VCaP (cell line): ENCODE measurements around the gene RHOT1.

Experiments used
- H3K27ac ChIP-seq: fragments of 450-650 bp; 2 replicates; pipeline ENCODE4 v1.5.1; 2017
- TF ChIP-seq, protein P1 (sequence below): fragments of 450-650 bp; conservative IDR thresholded peaks from 2 replicates; pipeline ENCODE4 v1.5.1; 2017; ENCODE audit warnings: mild to moderate bottlenecking, moderate library complexity

RHOT1 gene

DNA sequence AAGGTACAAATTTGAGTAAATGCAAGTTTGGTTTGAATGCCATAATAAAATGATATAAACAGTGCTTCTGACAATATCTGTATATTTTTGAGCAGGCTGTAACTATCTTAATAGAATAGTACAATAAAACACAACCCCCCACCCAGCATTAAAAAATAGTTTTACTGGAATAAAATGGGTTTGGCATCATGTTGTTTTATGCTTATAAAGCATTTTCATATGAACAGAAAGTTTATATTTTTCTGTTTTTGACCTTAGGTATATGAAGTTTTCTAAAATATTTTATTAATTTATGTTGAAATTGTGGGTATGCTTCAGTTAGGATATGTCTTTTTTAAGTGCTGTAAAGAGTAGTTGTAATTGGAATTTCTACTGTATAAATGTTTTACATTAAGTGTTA lies 66.1 kb downstream of the RHOT1 start:
- no peak overlapping the region for H3K27ac ChIP-seq
- TF ChIP-seq, protein P1, sequence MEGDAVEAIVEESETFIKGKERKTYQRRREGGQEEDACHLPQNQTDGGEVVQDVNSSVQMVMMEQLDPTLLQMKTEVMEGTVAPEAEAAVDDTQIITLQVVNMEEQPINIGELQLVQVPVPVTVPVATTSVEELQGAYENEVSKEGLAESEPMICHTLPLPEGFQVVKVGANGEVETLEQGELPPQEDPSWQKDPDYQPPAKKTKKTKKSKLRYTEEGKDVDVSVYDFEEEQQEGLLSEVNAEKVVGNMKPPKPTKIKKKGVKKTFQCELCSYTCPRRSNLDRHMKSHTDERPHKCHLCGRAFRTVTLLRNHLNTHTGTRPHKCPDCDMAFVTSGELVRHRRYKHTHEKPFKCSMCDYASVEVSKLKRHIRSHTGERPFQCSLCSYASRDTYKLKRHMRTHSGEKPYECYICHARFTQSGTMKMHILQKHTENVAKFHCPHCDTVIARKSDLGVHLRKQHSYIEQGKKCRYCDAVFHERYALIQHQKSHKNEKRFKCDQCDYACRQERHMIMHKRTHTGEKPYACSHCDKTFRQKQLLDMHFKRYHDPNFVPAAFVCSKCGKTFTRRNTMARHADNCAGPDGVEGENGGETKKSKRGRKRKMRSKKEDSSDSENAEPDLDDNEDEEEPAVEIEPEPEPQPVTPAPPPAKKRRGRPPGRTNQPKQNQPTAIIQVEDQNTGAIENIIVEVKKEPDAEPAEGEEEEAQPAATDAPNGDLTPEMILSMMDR = no peak

DNA sequence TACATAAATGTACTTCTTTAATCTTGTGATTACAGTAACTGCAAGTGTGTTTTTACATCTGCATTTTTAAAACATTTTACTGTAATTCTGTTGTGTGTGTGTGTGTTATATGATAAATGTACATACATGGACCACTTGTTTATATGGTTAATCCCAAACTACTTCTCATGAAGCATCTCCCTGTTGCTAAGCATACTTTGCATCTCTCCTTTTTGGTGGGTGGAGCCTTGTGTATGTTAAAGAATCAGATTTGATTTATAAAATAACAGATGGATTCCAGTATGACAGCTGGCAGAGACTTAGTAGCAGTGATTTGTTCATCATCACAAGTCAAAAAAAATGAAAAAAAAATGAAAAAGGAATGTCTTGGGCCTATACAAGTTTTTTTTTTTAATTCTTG lies 67.3 kb downstream of the RHOT1 start:
- TF ChIP-seq, protein P1 = no peak
- H3K27ac ChIP-seq = no peak overlapping the region

DNA sequence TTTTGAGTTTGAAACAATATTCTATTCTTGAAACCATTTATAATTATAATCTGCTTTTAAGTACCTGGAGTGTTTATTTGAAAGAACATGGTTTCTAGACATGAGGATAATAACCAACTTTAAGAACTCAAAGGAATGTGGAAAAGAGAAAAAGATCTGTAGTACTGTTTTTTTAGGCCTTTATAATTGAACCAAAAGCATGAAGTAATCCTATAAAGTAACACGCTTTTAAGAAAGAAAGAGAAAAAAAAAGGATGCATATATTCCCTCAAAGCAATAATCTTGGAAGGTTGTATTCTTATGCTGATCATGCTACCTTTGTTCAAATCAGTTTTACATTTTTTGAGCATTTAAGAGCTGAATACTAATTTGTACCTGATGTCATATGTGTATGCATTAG lies 69.4 kb downstream of the RHOT1 start:
- TF ChIP-seq, protein P1 = no peak
- no peak overlapping the region for H3K27ac ChIP-seq

DNA sequence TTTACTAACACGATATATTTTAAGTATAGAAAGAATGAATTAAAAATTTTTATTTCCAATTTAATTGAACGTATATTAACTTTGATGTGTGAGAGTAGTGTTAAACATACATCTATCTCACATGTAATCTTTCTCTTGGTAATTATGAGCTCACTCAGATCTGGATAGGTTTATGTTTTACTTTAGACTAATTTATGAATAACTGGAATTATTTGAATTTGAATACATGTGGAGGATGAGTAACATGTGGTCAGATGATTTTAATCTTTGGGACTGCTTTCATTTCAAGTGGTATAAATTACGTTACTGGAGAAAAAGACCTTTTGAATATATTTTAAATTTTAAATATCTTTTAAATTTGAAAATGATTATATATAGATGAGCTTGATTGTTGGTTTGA lies 73.4 kb downstream of the RHOT1 start:
- TF ChIP-seq, protein P1 = no peak
- no peak overlapping the region for H3K27ac ChIP-seq

DNA sequence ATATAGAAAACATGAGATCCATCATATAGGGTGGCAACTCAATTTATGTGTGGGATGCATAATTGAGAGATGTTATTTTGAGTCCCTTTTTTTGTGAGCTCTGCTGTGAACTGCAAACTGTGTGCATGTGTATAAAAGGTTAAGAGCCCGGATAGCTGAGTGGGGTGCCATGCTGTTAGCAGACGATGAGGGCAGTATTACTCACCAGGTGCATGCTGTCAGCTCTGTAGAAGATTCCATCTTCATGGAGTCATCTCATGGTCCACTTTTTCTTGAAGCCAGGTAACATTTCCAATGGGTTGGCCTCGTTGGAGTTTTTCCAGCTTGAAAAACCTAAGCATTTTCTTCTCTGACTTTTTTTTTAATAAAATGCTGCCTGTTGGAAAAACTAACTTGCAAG lies 80.3 kb downstream of the RHOT1 start:
- TF ChIP-seq, protein P1 = no peak
- no peak overlapping the region for H3K27ac ChIP-seq

DNA sequence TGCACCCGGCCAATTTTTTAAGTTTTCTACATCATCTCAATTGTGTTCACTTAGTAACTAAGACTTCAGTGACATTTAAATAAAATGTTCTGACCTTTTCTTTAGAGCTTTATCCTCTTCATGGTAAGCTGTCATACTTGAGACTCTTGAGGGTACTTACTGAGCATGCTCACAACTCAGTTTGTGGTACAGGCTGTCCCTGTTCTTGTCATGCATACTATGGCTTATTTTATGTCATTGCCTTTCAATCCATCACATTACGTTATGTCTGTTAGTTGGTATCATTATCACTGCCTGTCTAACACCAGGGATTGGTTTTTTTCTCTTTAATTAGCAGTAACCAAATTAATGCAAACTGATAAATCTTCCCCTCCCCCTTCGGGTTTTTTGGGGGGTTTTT lies 81.4 kb downstream of the RHOT1 start:
- no peak overlapping the region for H3K27ac ChIP-seq
- TF ChIP-seq, protein P1 = no peak

DNA sequence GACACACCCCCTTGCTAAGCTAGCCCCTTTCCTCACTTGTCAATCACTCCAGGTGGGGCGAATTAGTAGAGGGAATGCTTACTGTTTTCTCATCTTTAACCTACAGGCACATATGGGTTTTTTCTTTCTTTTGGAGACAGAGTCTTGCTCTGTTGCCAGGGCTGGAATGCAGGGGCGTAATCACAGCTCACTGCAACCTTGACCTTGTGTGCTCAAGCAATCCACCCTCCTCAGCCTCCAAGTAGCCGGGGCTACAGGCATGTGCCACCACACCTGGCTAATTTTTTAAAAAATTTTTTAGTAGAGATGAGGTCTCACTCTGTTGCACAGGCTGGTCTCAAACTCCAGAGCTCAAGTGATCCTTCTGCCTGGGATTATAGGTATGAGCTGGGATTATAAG lies 84.6 kb downstream of the RHOT1 start:
- TF ChIP-seq, protein P1 = no peak
- H3K27ac ChIP-seq = no peak overlapping the region

DNA sequence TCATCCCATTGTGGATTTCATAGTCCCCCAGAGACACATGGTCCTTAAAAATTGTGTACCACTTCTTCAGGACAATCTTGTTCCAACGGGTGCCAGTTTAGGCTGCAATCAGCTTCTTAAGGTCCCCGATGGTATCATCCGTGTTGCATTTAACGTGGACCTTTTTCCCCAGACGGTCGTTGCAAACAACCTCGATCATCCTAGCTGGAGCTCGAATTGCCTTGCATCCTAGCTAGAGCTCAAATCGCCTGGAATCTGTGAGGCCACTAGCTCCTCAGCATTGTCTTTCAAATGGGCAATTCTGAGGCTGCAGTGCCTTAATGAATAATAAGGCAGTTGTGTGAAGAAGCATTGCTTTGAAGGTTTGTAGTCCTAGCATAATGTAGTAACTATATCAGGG lies 85.6 kb downstream of the RHOT1 start:
- TF ChIP-seq, protein P1 = no peak
- H3K27ac ChIP-seq = no peak overlapping the region
